Measurements from ENCODE around the gene RBKS.
"Not testable (repeated sequence)": the region's sequence is repeated elsewhere in the genome, so short reads cannot be mapped to it uniquely, and the experiment has no call there.

The RBKS gene

GRCh38 chr2:27909901-27910300, 19.7 kb upstream of the RBKS start:
- FAIRE-seq (no peak), DNase-seq (ENCODE audit: extremely low spot score, insufficient read length, low read depth) (no peak)

DNA sequence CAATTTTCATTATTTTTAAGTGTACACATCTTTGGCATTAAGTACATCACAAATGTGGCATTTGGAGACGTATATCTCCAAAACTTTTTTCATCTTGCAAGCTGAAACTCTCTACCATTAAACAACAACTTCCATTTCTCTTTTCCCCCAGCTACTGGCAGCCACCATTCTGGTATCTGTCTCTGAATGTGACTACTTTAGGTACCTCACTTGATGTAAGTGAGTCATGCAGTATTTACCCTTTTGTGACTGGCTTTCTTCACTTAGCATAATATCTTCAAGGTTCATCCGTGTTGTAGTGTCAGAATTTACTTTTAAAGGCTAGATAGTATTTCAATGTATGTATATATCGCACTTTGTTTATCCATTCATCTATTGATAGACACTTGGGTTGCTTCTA, 17.4 kb upstream of the RBKS start:
- DNase-seq (ENCODE audit: extremely low spot score, insufficient read length, low read depth) (no peak), FAIRE-seq (no peak)

GRCh38 chr2:27906074-27906473, 15.9 kb upstream of the RBKS start:
- DNase-seq (ENCODE audit: extremely low spot score, insufficient read length, low read depth) (no peak), FAIRE-seq (no peak)

DNA sequence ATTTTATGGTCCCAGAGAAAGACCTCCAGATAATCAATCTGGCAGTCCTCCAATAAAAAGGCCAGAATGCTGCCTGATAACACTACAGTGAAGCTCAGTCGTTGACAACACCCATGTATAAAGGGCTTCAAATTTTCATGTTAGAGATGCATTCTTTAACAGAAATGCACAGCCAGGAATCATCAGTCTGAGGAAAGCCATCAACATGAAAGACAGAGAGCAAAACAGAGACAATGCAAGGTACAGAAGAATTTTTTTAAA, 14.1 kb upstream of the RBKS start:
- DNase-seq (ENCODE audit: extremely low spot score, insufficient read length, low read depth) (no peak), FAIRE-seq (no peak)

GRCh38 chr2:27903649-27904404, 13.6 kb upstream of the RBKS start:
- no peak for DNase-seq (ENCODE audit: extremely low spot score, insufficient read length, low read depth)
- FAIRE-seq, result peak; percentile 38

- no peak for FAIRE-seq
- DNase-seq (ENCODE audit: extremely low spot score, insufficient read length, low read depth), result no peak
Measured at GRCh38 chr2:27903018-27903417, 12.8 kb upstream of the RBKS start.

DNA sequence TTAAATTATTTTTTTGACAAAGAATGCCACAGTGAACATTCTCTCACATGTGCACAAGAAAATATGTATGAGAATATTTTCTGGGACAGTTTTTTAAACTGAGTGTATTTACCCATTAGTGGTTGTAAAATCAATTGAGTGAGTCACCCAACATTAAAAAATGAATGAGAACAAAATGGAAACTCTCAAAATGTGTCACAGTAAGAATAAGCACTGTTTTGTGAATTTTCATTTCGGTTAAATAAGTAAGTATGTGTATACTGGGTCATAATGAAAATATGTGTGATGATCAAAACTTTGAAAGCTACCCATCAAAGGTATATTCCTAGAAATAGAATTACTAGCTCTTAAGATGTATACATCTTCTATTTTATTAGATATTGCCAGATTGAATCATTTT, 11.9 kb upstream of the RBKS start:
- DNase-seq (ENCODE audit: extremely low spot score, insufficient read length, low read depth), result no peak
- peak; percentile 56 for FAIRE-seq

DNA sequence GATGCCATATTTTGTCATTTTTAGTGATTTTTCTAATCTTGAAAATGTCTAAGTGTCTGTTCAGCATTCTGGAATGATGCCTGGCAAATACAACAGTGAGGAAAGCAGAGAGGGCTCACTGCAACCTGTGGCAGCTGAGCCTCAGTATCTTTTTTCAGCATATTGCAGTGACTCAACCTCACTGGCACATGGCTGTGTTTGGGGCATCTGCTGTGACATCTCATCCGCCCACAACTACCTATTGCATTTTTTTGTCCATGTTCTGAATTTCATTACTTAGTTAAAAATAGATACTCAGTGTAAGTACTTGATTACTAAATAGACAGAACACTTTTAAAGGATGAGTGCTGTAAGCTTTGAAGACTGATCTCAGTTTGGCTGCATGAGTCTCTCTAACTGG, 11.0 kb upstream of the RBKS start:
- DNase-seq (ENCODE audit: extremely low spot score, insufficient read length, low read depth), result no peak
- FAIRE-seq, result no peak

DNA sequence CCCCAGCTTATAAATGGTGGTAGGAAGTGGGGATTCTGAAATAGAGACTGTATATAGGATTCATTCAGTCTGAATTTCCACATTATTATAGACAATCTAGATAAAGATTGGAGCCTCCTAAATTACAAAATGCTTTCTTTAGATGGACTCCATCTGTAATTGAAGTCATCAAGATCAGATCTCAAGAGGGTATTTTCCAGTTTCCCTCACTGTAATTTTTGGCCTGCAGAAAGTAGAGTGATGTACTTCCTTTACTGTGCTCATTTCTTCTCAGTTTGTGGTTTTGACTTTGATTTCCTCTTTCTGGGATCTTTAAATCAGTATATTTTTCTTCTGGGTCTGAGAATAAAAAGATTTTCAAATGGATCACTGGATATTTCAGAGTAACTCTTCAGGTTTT, 7.5 kb upstream of the RBKS start:
- FAIRE-seq (no peak), DNase-seq (ENCODE audit: extremely low spot score, insufficient read length, low read depth) (no peak)

DNA sequence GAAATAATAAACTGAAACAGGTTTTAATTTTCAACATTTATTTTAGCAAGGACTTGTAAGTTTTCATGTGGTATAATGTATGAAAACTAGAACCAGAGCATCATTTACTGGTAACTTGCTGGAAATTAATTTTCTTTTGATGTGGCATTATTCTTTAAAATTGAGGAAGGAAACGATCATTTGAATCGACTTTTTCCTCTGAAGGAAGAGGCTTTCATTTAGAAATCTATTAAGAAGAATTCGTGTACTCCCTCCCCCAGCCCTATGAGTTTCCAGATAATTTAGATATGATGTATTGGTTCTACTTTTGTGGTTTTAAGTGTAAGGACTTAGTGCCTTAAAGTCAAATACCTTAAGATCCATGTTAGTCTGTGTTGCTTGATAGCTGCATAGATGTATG, 2.8 kb upstream of the RBKS start:
- no peak for DNase-seq (ENCODE audit: extremely low spot score, insufficient read length, low read depth)
- no peak for FAIRE-seq

DNA sequence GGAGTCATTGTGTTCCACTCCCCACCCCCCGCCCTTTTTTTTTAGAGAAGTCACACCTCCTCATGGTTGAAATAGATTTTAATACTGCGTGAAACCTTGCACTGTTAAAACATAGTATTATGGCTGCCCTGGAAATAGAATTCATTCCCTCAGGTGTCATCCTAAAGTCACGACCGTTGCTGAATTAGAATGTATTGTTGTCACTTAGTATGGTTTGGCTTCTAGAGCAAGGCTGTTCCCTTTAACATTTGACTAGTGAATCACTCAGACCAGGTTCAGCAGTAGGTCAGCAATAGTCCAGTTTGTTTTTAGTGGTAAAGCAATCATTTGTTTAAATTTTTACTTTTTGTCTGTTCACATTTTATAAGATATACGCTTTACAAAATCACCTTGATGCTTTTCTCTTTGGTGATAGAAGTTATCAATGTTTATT, 1.5 kb upstream of the RBKS start:
- FAIRE-seq (peak; percentile 24), DNase-seq (ENCODE audit: extremely low spot score, insufficient read length, low read depth) (no peak)

DNA sequence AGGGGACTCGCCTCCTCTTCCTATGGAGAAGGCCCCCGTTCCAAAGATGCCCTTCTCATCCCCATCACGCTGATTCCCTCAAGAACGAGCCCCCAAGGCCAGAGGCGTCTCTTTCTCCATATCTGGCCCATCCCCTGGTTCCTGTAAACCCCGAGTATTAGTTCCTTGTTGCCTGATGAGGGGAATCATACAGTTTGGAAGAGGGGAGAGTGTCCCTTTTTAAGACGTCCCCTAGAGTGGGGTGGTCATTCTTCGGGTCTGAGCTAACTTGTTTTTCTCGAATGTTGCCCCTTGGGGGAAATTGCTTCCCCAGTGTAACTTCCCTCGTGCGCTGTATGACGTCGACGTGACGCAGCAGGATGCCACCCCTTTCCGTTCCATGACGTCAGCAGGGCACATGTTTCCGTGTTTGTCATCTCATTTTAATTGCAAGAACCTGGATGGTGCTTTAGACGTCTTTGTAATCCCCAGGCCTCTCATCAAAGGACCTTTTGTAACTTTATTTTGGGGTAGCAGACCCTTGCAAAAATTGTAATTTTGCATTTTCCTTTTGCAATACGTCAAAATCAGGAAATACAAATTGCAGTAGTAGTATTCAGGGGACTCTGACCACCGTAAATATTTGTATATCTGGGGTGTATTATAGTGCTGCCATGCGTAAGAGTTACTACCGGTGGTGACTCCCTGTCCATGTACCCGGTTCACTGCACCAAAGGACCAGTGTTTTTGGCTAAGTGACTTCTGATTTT, 911 bp upstream of the RBKS start:
- FAIRE-seq, result peak; percentile 62

GRCh38 chr2:27889774-27890145, 427 bp downstream of the RBKS start:
- no peak for DNase-seq (ENCODE audit: extremely low spot score, insufficient read length, low read depth)
- FAIRE-seq, result no peak

More for the DNA sequence above, 911 bp upstream of the RBKS start:
- DNase-seq (ENCODE audit: extremely low spot score, insufficient read length, low read depth), result peak; percentile 59

DNA sequence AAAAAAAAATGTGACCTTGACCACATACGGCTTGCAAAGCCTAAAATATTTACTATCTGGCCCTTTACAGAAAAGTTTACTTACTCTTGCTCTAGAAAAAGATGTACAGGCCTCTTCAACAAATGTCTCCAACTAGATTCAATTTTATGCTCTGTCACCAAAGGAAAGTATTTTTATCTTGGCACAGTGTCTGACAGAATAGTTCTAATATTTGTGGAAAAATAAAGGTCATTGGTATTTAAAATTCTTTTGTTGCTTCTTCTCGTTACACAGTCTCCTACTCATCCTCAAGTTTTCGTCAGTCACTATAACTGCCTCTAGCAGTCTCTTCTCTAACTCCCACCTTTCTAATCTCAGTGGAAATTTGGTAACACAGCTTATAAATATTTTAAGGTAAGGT, 1.4 kb downstream of the RBKS start:
- DNase-seq (ENCODE audit: extremely low spot score, insufficient read length, low read depth) (no peak), FAIRE-seq (no peak)

DNA sequence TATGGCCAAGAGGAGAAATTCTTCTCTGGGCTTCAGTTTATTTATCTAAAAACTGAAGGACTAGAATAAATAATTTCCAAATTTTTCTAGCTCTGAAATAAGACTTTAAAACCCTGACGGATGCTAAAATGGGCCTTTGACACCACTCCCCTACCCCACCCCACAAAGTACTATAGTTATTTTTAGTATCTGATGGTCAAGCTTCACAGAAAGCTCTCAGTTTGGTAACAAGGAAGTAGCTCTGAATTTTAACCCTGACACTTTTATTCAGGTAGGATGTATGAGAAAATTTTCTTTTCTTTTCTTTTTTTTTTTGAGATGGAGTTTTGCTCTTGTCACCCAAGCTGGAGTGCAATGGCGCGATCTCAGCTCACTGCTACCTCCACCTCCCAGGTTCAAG, 2.4 kb downstream of the RBKS start:
- DNase-seq (ENCODE audit: extremely low spot score, insufficient read length, low read depth), result no peak
- FAIRE-seq, result no peak

GRCh38 chr2:27887111-27887510, 3.1 kb downstream of the RBKS start:
- no peak for DNase-seq (ENCODE audit: extremely low spot score, insufficient read length, low read depth)
- FAIRE-seq, result no peak

DNA sequence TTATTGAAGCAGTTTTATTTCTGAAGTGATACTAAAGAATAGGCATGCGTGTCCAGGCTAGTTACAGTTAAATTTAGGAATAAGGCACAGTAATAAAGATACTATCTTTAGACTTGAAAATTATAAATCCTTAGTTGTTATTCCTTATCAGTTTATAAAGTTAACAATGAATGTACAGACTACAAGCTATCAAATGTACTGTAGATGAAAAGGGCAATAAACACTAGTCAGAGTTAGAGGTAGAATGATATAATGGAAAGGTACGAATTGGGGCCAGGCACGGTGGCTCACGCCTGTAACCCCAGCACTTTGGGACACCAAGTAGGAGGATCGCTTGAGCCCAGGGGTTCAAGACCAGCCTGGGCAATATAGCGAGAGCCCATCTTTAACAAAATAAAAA, 3.9 kb downstream of the RBKS start:
- no peak for FAIRE-seq
- DNase-seq (ENCODE audit: extremely low spot score, insufficient read length, low read depth), result no peak

DNA sequence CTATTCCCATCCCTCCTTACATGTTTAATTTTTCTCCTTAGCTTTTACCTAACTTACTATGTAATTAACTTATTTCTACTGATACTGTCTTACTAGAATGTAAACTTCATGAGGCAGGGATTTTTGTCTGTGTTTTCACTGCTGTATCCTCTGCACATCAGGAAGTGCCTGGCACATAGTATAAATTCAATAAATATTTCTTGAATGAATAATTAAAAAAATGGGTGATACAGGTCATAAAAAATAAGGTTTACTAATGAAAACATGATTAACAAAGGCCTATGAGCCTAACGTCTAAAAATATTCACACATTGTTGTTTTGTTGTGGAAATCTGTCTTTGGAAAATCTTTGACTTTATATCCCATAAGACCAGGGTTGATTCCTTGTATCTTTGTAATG, 4.5 kb downstream of the RBKS start:
- no peak for DNase-seq (ENCODE audit: extremely low spot score, insufficient read length, low read depth)
- no peak for FAIRE-seq

DNA sequence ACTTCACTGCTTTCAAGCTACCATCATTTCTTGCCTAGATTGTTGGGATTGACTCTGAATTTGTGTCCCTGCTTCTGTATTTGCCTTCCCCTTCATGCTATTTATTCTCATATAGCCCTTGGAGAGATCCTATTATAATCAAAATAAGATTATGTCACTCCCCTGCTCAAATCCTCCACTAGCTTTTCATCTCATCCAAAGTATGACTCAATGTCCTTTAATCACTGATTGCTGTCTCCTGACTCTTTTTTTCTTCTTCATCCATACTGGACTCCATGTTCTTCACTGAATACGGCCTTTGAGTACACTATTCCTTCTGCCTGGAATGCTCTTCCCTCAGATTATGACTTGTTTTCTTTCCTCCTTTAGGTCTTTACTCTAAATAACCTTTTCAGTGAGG, 5.0 kb downstream of the RBKS start:
- FAIRE-seq (no peak), DNase-seq (ENCODE audit: extremely low spot score, insufficient read length, low read depth) (no peak)

- DNase-seq (ENCODE audit: extremely low spot score, insufficient read length, low read depth) (no peak), FAIRE-seq (no peak)
Measured at GRCh38 chr2:27884601-27885000, 5.6 kb downstream of the RBKS start.

DNA sequence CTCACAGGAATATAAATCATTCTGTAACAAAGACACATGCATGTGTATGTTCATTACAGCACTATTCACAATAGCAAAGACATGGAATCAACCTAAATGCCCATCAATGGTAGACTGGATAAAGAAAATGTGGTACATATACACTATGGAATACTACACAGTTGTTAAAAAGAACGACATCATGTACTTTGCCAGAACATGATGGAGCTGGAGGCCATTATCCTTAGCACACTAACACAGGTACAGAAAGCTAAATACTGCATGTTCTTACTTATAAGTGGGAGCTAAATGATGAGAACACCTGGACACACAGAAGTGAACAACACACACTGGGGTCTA, 7.6 kb downstream of the RBKS start:
- not testable (repeated sequence) for DNase-seq (ENCODE audit: extremely low spot score, insufficient read length, low read depth); FAIRE-seq

Data from GM18507 (cell line).